ENCODE measurements around the gene SLC22A15.

DNA sequence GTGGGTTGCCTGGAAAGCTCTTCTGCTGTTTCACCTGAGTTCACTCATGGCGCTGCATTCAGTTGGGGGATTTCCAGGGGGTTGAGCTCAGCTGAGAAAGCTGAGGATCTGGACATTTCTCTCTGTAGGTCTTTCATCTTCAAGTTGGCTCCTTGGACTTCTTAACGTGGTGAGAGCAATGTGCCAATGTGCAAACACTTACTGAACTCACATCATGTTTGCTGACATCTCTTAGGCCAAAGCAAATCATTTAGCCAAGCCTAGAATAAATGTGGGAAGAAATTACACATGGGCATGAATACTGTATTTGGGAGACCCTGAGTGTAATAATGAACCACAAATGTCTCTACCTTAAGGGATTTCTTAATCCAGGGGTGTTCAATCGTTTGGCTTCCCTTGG, 42.7 kb upstream of the SLC22A15 start:
- TF ChIP-seq MYC (IDR thresholded peaks at IDR 0.05; ENCODE audit: low read depth, low read length) (no peak), POLR2A (IDR thresholded peaks at IDR 0.05; ENCODE audit: extremely low read depth, insufficient read length) (no peak)
- TF ChIP-seq, protein P1, sequence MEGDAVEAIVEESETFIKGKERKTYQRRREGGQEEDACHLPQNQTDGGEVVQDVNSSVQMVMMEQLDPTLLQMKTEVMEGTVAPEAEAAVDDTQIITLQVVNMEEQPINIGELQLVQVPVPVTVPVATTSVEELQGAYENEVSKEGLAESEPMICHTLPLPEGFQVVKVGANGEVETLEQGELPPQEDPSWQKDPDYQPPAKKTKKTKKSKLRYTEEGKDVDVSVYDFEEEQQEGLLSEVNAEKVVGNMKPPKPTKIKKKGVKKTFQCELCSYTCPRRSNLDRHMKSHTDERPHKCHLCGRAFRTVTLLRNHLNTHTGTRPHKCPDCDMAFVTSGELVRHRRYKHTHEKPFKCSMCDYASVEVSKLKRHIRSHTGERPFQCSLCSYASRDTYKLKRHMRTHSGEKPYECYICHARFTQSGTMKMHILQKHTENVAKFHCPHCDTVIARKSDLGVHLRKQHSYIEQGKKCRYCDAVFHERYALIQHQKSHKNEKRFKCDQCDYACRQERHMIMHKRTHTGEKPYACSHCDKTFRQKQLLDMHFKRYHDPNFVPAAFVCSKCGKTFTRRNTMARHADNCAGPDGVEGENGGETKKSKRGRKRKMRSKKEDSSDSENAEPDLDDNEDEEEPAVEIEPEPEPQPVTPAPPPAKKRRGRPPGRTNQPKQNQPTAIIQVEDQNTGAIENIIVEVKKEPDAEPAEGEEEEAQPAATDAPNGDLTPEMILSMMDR (IDR thresholded peaks at IDR 0.05; ENCODE audit: low read depth, low read length) = no peak
- TF ChIP-seq, protein P2, sequence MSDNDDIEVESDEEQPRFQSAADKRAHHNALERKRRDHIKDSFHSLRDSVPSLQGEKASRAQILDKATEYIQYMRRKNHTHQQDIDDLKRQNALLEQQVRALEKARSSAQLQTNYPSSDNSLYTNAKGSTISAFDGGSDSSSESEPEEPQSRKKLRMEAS (IDR thresholded peaks at IDR 0.05; ENCODE audit: low read depth, low read length) = no peak
